Measurements from ENCODE around the gene PTPRG. TPM values are rescaled to one million over a fixed set of nuclear protein-coding genes. Genes with fewer than 3 reads are reported as not detected.
"Not testable (repeated sequence)": the region's sequence is repeated elsewhere in the genome, so short reads cannot be mapped to it uniquely, and the experiment has no call there.

Gene PTPRG
- total RNA-seq, 1 experiment from 2014 or later = 11.7 TPM

- no peaks in the 10 kb centered on the region for H3K9me3 ChIP-seq (ENCODE audit: low read depth, low read length, poor library complexity, severe bottlenecking)
- H3K27me3 ChIP-seq (replicated peaks; ENCODE audit: insufficient read depth, low read depth, low read length, poor library complexity) = no peaks in the 10 kb centered on the region
- POLR2A ChIA-PET (ENCODE audit: low non-redundant PET) = no interaction called here
- BruUV-seq (replicated peaks) = no TSS peak
- H3K27ac ChIP-seq (ENCODE audit: low read depth, low read length, poor library complexity, severe bottlenecking) = no peak overlapping the region
- DNase-seq (ENCODE audit: low spot score) = no peak
- intact Hi-C loops (cut with micrococcal nuclease; ENCODE audit: unreplicated experiment) = no loop called here
- no peaks in the 10 kb centered on the region for H3K36me3 ChIP-seq (ENCODE audit: insufficient read depth, low read length, poor library complexity, severe bottlenecking)
- CTCF ChIA-PET = no interaction called here
- TF ChIP-seq EZH2 (IDR thresholded peaks at IDR 0.05; ENCODE audit: borderline replicate concordance, low read depth, low read length, poor library complexity, severe bottlenecking) = no peak
- no peak for TF ChIP-seq CTCF (conservative IDR thresholded peaks at IDR 0.05; ENCODE audit: low read depth, low read length)
- no peaks in the 10 kb centered on the region for H3K4me1 ChIP-seq (ENCODE audit: insufficient read depth, low read length, poor library complexity, severe bottlenecking)
- no peak overlapping the region for H3K4me3 ChIP-seq (ENCODE audit: low read depth, low read length, poor library complexity, severe bottlenecking)
These were observed 197.5 kb downstream of the PTPRG start for GRCh38 chr3:61758839-61759238.

DNA sequence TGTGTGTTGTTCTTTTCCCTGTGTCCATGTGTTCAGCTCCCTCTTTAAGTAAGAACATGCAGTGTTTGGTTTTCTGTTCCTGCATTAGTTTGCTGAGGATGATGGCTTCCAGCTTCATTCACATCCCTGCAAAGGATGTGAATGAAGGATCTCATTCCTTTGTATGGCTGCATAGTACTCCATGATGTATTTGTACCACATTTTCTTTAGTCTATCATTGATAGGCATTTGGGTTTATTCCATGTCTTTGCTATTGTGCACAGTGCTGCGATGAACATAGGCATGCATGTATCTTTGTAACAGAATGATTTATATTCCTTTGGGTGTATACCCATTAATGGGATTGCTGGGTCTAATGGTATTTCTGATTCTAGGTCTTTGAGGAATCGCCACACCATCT lies 199.4 kb downstream of the PTPRG start:
- H3K4me1 ChIP-seq (ENCODE audit: insufficient read depth, low read length, poor library complexity, severe bottlenecking); CTCF ChIA-PET; BruUV-seq (replicated peaks); intact Hi-C loops (cut with micrococcal nuclease; ENCODE audit: unreplicated experiment); H3K27ac ChIP-seq (ENCODE audit: low read depth, low read length, poor library complexity, severe bottlenecking); H3K36me3 ChIP-seq (ENCODE audit: insufficient read depth, low read length, poor library complexity, severe bottlenecking); H3K27me3 ChIP-seq (replicated peaks; ENCODE audit: insufficient read depth, low read depth, low read length, poor library complexity); DNase-seq (ENCODE audit: low spot score); POLR2A ChIA-PET (ENCODE audit: low non-redundant PET); H3K4me3 ChIP-seq (ENCODE audit: low read depth, low read length, poor library complexity, severe bottlenecking); H3K9me3 ChIP-seq (ENCODE audit: low read depth, low read length, poor library complexity, severe bottlenecking): not testable (repeated sequence)

GRCh38 chr3:61761694-61762430 lies 200.5 kb downstream of the PTPRG start:
- ChIA-PET CTCF (no interaction called here), POLR2A (ENCODE audit: low non-redundant PET) (no interaction called here)
- no peak overlapping the region for H3K27ac ChIP-seq (ENCODE audit: low read depth, low read length, poor library complexity, severe bottlenecking)
- H3K4me1 ChIP-seq (ENCODE audit: insufficient read depth, low read length, poor library complexity, severe bottlenecking) = no peaks in the 10 kb centered on the region
- H3K36me3 ChIP-seq (ENCODE audit: insufficient read depth, low read length, poor library complexity, severe bottlenecking) = no peaks in the 10 kb centered on the region
- H3K9me3 ChIP-seq (ENCODE audit: low read depth, low read length, poor library complexity, severe bottlenecking) = no peaks in the 10 kb centered on the region
- intact Hi-C loops (cut with micrococcal nuclease; ENCODE audit: unreplicated experiment) = no loop called here
- no peak for TF ChIP-seq CTCF (conservative IDR thresholded peaks at IDR 0.05; ENCODE audit: low read depth, low read length)
- no peak for TF ChIP-seq EZH2 (IDR thresholded peaks at IDR 0.05; ENCODE audit: borderline replicate concordance, low read depth, low read length, poor library complexity, severe bottlenecking)
- BruUV-seq (replicated peaks) = no TSS peak
- H3K4me3 ChIP-seq (ENCODE audit: low read depth, low read length, poor library complexity, severe bottlenecking) = no peak overlapping the region
- H3K27me3 ChIP-seq (replicated peaks; ENCODE audit: insufficient read depth, low read depth, low read length, poor library complexity) = no peaks in the 10 kb centered on the region
- DNase-seq (ENCODE audit: low spot score) = no peak
